Measurements from ENCODE around the gene LAMC3.

- TF ChIP-seq POLR2A (IDR thresholded peaks at IDR 0.05; ENCODE audit: low read depth, low read length) (no peak), TAF1 (IDR thresholded peaks at IDR 0.05; ENCODE audit: borderline replicate concordance, low read depth, low read length) (no peak), POLR2AphosphoS5 (IDR thresholded peaks at IDR 0.05; ENCODE audit: low read depth, low read length) (no peak)
Measured at GRCh38 chr9:130996205-130996604, 12.8 kb upstream of the LAMC3 start.

Measured in GM12892 (cell line).